ENCODE results near the gene PTP4A1.
A peak's percentile ranks its signal among the peaks of the same experiment; 100 is the strongest.
"Not testable (repeated sequence)": the region's sequence is repeated elsewhere in the genome, so short reads cannot be mapped to it uniquely, and the experiment has no call there.

PTP4A1 gene

GRCh38 chr6:63572044-63572746 lies at the start of gene PTP4A1, which contains the start of gene LOC128125822:
Gene PTP4A1, plus strand, starts transcription at chr6:63572480. Its CDS starts 4,401 bp downstream, at chr6:63576881.
Gene LOC128125822, plus strand, starts transcription at chr6:63572480.
- peak; percentile 88 for DNase-seq

DNA sequence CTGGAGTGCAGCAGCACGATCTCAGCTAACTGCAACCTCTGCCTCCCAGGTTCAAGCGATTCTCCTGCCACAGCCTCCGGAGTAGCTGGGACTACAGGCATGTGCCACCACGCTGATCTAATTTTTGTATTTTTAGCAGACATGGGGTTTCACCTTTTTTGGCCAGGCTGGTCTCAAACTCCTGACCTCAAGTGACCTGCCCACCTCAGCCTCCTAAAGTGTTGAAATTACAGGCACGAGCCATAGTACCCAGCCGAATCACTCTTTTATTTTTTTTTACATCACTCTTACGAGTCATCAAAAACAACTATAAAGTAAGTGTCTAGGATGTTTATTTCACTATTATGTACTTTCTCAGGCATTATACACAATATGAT lies 49.4 kb upstream of the PTP4A1 start:
- DNase-seq: not testable (repeated sequence)

- DNase-seq: no peak
Observed at GRCh38 chr6:63523630-63524029, 48.6 kb upstream of the PTP4A1 start.

DNA sequence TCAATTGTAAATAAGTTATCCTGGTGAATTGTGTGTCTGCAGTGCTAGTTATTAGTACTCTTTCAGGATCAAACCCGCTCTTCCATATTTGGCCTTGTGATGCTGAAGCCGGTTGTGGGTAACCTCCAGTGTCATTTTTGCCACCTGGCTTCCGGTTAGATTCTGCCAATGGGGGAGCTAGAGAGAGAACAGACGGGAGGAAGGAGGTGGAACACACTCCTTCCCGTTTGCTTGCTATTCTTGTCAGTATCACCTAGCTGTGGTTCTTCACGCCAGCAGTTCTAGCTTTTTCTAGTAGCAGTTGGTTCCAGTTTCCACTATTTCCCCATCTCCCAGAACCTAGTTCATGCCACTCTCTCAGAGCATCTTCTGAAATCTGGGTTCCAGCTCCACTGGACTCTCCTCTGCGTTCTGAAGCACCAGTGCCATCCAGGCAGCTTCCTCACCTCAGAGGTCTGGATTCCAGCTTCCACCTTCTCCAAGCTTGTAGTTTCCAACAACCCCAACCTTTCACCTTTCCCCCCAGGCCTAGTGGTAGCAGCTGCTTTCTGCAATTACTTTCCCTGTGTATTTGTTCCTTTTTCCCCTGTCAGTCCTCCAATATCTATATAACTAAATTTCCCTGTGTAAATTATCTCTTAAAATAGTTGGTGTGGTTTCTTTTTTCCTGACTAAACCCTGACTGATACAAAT lies 46.9 kb upstream of the PTP4A1 start:
- DNase-seq: no peak

DNA sequence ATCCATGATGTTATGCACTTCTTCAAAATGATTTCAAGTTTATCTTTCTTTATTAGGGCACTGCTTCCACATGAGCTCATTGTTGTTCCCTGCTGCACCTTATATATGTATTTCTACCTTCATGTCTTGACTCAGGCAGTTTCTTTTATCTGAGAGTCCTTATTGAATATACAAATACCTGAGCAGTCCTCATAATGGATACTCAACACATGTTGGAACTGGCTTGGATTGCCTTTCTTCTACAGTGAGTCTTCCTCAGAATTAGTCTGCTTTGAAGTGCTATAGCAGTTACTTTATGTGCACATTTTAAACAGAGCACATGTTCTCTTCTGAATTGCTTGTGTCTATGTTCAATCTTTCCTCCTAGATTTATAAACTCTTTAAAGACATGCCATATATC lies 45.3 kb upstream of the PTP4A1 start:
- no peak for DNase-seq

DNA sequence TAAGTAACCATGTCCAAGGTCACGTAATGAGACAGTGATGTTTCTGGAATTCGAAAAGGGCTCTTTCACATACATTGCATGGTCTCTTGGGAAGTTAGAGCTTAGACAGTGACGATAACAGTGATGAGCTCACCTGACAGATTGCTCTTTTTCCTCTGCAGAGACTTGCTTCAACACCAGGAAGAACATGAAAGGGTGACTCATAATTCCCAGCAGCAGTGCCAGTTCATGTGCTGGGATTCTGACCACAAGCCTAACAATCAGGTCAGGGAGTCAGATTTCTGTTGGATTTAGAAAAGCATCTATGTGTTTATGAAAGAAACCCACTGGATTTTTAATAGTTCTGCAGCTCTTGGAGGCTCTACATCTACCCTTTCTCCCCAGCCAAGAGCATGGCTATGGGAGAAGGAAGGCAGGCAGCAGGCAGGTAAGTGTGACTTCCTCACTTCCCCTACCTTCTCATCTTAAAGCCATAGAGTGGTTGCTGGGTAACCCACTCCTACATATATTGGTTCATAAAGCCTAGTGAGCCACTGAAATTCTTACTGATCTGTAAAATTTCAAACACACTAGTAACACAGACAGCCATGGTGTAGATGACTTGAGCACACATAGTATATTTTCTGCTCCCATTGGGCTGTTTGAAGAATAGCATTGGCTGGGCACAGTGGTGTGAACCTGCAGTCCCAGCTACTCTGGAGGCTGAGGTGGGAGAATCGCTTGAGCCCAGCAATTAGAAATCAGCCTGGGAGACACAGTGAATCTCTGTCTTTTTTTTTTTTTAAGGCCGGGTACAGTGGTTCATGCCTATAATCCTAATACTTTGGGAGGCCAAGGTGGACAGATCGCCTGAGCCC lies 44.4 kb upstream of the PTP4A1 start:
- DNase-seq: no peak

GRCh38 chr6:63529498-63529897 lies 42.8 kb upstream of the PTP4A1 start:
- no peak for DNase-seq

GRCh38 chr6:63530182-63530581 lies 42.1 kb upstream of the PTP4A1 start:
- no peak for DNase-seq

DNA sequence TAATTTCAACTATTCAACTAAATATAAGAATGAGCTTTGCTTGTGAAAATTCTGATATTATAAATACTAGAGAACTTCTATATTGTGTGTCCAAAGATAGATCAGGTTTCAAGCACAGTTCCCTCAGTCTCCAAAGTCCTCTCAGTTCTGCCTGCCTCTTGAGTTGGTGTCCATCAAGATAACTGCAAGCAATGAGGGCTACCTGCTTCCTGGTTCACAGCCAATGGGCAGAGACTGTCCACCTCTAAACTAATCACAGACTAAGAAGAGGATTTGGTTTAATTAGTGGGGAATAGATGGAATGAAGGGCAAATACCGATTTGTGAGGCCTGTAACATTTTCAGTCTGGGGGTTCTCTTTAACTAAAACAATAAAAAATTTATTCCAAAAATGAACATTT lies 41.3 kb upstream of the PTP4A1 start:
- no peak for DNase-seq

DNA sequence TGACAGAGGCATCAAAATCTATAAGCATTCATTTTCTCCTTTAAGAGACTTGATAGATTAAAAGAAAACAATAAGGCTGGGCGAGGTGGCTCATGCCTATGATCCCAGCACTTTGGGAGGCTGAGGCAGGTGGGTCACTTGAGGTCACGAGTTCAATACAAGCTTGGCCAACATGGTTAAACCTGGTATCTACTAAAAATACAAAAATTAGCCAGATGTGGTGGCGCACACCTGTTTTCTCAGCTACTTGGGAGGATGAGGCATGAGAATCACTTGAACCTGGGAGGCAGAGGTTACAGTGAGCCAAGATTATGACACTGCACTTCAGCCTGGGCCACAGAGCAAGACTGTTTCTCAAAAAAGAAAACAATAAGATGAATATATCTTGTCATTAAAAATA lies 39.3 kb upstream of the PTP4A1 start:
- DNase-seq: no peak

DNA sequence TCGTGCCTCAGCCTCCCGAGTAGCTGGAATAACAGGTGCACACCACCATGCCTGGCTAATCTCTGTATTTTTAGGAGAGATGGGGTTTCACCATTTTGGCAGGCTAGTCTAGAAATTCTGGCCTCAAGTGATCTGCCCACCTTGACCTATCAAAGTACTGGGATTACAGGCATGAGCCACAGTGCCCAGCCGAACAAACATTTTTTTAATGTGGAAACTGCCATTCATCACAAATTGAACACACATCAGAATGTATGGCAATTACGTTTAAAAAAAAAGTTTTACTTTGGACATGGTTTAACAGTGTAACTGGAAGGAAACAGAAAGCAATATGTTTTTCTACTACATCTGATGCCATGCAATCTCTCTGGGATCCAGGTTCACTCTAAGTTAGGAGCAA lies 38.3 kb upstream of the PTP4A1 start:
- no peak for DNase-seq

DNA sequence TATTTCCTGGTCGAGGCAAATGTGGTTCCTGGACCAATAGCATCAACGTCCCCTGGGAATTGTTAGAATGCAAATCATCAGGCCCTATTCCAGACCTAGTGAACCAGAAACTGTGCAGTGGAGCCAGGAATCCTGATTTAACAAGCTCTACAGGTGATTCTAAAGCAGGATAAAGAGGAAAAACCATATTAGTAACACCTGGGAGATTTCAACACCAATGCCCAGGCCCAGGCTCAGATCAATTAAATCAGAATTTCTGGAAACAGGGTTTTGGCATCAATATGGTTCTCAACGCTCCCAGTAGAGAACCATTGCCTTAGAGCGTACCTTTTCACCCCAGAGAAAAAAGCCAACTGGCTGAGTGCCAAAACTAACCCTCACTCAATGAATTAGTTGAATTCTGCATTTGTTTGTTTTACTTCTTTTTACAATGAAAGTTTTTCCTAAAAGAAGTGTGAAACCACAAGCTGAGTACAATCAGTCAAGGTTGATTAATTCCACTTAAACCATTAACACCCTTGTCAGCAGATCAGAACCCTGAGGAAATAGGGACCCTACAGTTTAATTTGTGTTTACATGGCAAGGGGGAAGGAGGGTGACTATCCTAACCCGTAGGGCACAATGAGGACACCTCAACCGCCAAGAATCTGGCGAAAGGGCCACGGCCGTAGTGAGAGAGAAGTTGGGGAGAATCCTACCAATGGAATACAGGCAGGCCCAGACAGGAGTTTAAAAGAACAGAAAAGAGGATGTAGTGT lies 34.9 kb upstream of the PTP4A1 start:
- no peak for DNase-seq

GRCh38 chr6:63537959-63538300 lies 34.4 kb upstream of the PTP4A1 start:
- no peak for DNase-seq

DNA sequence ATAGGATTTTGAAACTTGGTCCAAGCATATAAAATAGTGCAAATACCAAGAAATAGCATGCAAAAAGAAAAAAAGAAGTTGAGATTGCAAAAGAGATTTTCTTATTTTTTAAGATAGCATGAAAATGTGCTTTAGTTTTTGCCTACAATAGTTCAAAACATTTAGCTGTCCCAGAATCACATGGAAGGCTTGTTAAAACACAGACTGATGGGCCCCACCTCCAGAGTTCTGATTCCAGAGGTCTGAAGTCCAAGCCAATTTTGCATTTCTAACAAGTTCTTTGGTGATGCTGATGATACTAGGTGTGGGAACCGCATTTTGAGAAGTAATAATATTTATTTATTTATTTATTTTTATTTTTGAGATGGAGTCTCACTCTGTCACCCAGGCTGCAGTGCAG lies 33.7 kb upstream of the PTP4A1 start:
- no peak for DNase-seq

DNA sequence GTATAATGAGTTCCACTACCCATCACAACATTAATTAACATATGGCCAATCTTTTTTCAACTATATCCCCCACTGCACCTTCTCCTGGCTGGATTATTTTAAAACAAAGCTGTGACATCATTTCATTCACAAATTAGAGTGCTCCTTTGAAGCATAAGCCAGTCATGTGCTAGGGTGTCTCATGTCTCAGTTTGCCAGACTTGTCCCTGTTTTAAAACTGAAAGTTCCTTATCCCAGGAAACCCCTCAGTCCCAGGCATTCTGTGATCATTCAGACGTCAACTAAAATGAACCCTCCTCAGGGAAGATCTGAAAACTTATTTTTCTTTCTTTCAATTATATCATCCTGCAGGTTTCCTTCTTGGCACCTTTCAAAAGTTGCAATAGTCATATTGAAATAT lies 29.3 kb upstream of the PTP4A1 start:
- DNase-seq: no peak

DNA sequence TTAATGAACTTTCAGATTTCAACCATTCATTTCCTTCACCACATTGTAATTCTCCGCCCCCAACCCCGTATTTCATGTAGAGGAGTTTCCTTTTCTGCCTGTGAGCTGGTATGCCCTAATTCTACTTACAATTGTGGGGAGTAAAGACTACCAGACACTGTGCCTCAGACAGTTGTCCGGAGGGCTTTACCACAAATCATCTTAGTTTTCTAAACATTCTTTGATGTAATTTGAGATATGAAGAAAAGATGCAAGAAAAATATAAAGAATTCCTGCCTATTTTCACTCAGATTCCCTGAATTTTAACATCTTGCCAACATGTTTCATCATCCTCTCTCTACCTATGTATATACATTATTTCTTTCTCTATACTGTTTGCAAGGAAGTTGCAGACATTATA lies 28.3 kb upstream of the PTP4A1 start:
- DNase-seq: no peak

- DNase-seq: no peak
Observed at GRCh38 chr6:63546236-63546635, 26.0 kb upstream of the PTP4A1 start.

GRCh38 chr6:63546697-63547096 lies 25.6 kb upstream of the PTP4A1 start:
- no peak for DNase-seq

DNA sequence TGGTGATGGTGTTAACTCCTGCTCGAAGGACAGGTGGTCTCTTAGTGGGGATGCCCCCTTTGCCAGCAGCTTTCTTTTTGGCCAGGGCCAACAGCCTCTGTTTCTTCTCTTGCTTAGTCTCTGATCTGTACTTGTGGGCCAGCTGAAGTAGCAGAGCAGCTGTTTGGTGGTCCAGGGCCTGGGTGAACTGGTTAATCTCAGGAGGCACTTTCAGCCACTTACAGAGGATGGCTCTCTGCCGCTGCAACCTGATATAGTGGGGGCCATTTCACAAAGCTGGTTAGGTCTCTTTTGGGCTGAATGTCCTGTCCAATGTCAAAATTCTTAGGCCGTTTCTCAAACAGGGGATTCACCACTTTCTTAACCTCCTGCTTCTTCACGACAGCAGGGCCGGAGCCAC lies 23.2 kb upstream of the PTP4A1 start:
- DNase-seq: no peak

GRCh38 chr6:63553208-63553607 lies 19.1 kb upstream of the PTP4A1 start:
- DNase-seq: no peak

- no peak for DNase-seq
Observed at GRCh38 chr6:63553900-63554299, 18.4 kb upstream of the PTP4A1 start.

DNA sequence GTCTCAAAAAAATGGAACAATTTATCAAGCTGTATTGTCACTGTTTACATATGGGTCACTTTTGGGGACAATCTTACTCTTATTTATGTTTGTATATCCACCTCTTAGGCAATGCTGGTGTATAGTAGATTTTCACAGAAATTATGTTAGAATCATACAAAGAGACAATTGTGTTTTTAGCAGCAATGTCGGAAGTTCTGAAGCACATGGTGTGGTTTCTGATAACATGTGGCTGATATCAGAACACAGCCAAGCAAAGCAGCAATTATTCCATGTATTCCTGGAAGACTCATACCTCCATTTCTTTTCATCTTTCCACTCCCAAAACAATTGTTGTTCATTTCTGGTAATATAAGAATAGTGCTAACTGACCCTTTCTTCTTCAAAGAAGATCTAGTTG lies 17.5 kb upstream of the PTP4A1 start:
- DNase-seq: no peak

DNA sequence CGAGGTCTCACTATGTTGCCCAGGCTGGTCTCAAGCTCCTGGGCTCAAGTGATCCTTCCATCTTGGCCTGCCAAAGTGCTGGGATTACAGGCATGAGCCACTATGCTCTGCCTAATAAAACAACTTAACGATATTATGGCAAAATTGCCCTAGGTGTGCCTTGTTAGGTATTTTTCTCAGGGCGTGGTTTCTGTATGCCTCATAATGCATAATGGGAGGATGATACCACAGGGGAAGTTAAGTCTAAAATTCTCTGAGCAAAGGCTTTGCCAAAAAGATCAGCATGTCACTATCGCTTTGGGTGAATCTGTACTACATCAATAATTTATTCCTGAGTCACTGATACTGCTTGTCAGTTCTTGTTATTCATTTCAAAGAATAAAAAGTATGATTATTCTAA lies 15.9 kb upstream of the PTP4A1 start:
- DNase-seq: no peak

Measured in DMS79 (cell line).